Panc1 (cell line): ENCODE measurements around the gene RBM4. TPM values are rescaled to one million over a fixed set of nuclear protein-coding genes. Genes with fewer than 3 reads are reported as not detected.
"Not testable (repeated sequence)": the region's sequence is repeated elsewhere in the genome, so short reads cannot be mapped to it uniquely, and the experiment has no call there.

Experiments
- ATAC-seq: fragments of 200-7000 bp; cut with Tn5 transposase; 2 replicates; pipeline ENCODE4 v1.9.1; 2020; ENCODE audit warnings: mild to moderate bottlenecking, moderate library complexity
- BruUV-seq: library from RNA; stranded (reverse); fragments of 400-500 nt; replicated peaks from 2 replicates; lab custom pipeline; 2021; lab: Mats Ljungman, UMichigan
- CTCF ChIA-PET: fragments of 300-600 bp; sonication (Branson Sonifier 250); formaldehyde crosslinking; loops from one replicate; lab custom pipeline; 2022; ENCODE audit warnings: antibody characterized with exemption; lab: Charles Lee
- POLR2A ChIA-PET: fragments of 300-600 bp; sonication (Branson Sonifier 250); formaldehyde crosslinking; loops from one replicate; lab custom pipeline; 2022; ENCODE audit warnings: antibody characterized with exemption; lab: Charles Lee
- DNase-seq: peaks from one replicate; pipeline ENCODE4 v3.0.0-alpha.2; 2010; ENCODE audit warnings: low read depth, low spot score
- H3K27ac ChIP-seq: 2 replicates; pipeline ENCODE4 v1.5.1; 2011; ENCODE audit warnings: mild to moderate bottlenecking, low read length, inconsistent platforms
- H3K27me3 ChIP-seq: fragments of 200-500 bp; sonication (Bioruptor generic); 2 replicates; pipeline ENCODE4 v1.6.0; 2014; ENCODE audit warnings: low read length, inconsistent platforms; ENCODE audit not compliant: control insufficient read depth, insufficient read depth
- H3K36me3 ChIP-seq: fragments of 200-500 bp; sonication (Bioruptor generic); 2 replicates; pipeline ENCODE4 v1.5.1; 2014; ENCODE audit warnings: inconsistent platforms, mild to moderate bottlenecking, low read length, moderate library complexity; ENCODE audit not compliant: control insufficient read depth, insufficient read depth
- H3K4me1 ChIP-seq: 2 replicates; pipeline ENCODE4 v1.5.1; 2011; ENCODE audit warnings: inconsistent platforms, mild to moderate bottlenecking, low read length, moderate library complexity; ENCODE audit not compliant: control insufficient read depth, insufficient read depth
- H3K4me3 ChIP-seq, 2 experiments: 2 replicates each; pipeline ENCODE4 v1.5.1; 2011 to 2012; ENCODE audit warnings: low read depth in 2 of 2, low read length in 2 of 2, mild to moderate bottlenecking in 2 of 2, inconsistent platforms in 1 of 2, moderate library complexity in 1 of 2
- H3K9me3 ChIP-seq: fragments of 200-500 bp; sonication (Bioruptor generic); 2 replicates; pipeline ENCODE4 v1.5.1; 2014; ENCODE audit warnings: low read depth, mild to moderate bottlenecking, inconsistent platforms, low read length, moderate library complexity; ENCODE audit not compliant: control insufficient read depth, insufficient read depth
- CTCF ChIP-seq: fragments of 450-650 bp; IDR thresholded peaks from 2 replicates; pipeline ENCODE4 v1.5.1; 2017; ENCODE audit warnings: mild to moderate bottlenecking
- POLR2AphosphoS5 ChIP-seq: IDR thresholded peaks from 2 replicates; pipeline ENCODE4 v1.6.1; 2012; ENCODE audit warnings: mild to moderate bottlenecking, low read depth, low read length, moderate library complexity
- SIN3A ChIP-seq: IDR thresholded peaks from 2 replicates; pipeline ENCODE4 v1.6.1; 2012; ENCODE audit warnings: low read depth, mild to moderate bottlenecking, low read length, moderate library complexity, borderline replicate concordance; ENCODE audit not compliant: insufficient read depth
- TCF7L2 ChIP-seq: IDR thresholded peaks from 2 replicates; pipeline ENCODE4 v1.6.1; 2011; ENCODE audit warnings: mild to moderate bottlenecking, low read depth, low read length, inconsistent platforms
- in situ Hi-C: cut with HindIII; loops from 2 replicates; pipeline ENCODE4 v1.10.0; 2016; ENCODE audit warnings: low sequenced_read_pairs, low pct_unique_long_range_greater_than_20kb
- intact Hi-C: fragments of 100-400 bp; cut with micrococcal nuclease; formaldehyde crosslinking; loops from one replicate; pipeline ENCODE4 v1.10.0; 2022; ENCODE audit not compliant: unreplicated experiment
- total RNA-seq: library from RNA; stranded (reverse); gene quantifications from one replicate; pipeline ENCODE4 v1.2.1, GENCODE V29; 2021; ENCODE audit not compliant: unreplicated experiment
- TF ChIP-seq, protein P1 (sequence below), 2 experiments: IDR thresholded peaks; 2 replicates each; pipeline ENCODE4 v1.6.1; 2011 to 2012; ENCODE audit warnings: low read depth in 2 of 2, control low read depth in 1 of 2, low read length in 1 of 2, mild to moderate bottlenecking in 1 of 2, moderate library complexity in 1 of 2; ENCODE audit not compliant: insufficient read depth in 1 of 2

RBM4 gene
- total RNA-seq, 1 experiment from 2014 or later: 195 TPM

- peak overlapping the region; percentile 97 for H3K27ac ChIP-seq
- H3K27me3 ChIP-seq: no peaks in the 10 kb centered on the region
- H3K9me3 ChIP-seq: no peaks in the 10 kb centered on the region
- ChIA-PET CTCF (interaction anchor here (1.2 kb wide), 1 partner anchor 16 kb away, joined by 3 read pairs; no protein-coding TSS in a partner anchor), POLR2A (interaction anchor here (0.6 to 0.7 kb wide), 4 partner anchors 25 to 362 kb away, joined by 4 to 14 read pairs (median 6); no protein-coding TSS in a partner anchor)
- peak overlapping the region; percentile 91 to 93 for H3K4me3 ChIP-seq
- DNase-seq (no peak), ATAC-seq (0 out of 2 replicates have a peak, but pooled peaks have one; percentile 0)
- H3K36me3 ChIP-seq: peaks cover 42% of the 10 kb centered on the region
- in situ Hi-C loops: no loop called here
- BruUV-seq: TSS peak; percentile 68
- intact Hi-C loops: no loop called here
- TF ChIP-seq CTCF (no peak), TCF7L2 (no peak), POLR2AphosphoS5 (no peak), SIN3A (no peak)
- TF ChIP-seq, protein P1, sequence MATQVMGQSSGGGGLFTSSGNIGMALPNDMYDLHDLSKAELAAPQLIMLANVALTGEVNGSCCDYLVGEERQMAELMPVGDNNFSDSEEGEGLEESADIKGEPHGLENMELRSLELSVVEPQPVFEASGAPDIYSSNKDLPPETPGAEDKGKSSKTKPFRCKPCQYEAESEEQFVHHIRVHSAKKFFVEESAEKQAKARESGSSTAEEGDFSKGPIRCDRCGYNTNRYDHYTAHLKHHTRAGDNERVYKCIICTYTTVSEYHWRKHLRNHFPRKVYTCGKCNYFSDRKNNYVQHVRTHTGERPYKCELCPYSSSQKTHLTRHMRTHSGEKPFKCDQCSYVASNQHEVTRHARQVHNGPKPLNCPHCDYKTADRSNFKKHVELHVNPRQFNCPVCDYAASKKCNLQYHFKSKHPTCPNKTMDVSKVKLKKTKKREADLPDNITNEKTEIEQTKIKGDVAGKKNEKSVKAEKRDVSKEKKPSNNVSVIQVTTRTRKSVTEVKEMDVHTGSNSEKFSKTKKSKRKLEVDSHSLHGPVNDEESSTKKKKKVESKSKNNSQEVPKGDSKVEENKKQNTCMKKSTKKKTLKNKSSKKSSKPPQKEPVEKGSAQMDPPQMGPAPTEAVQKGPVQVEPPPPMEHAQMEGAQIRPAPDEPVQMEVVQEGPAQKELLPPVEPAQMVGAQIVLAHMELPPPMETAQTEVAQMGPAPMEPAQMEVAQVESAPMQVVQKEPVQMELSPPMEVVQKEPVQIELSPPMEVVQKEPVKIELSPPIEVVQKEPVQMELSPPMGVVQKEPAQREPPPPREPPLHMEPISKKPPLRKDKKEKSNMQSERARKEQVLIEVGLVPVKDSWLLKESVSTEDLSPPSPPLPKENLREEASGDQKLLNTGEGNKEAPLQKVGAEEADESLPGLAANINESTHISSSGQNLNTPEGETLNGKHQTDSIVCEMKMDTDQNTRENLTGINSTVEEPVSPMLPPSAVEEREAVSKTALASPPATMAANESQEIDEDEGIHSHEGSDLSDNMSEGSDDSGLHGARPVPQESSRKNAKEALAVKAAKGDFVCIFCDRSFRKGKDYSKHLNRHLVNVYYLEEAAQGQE (IDR thresholded peaks at IDR 0.05; ENCODE audit: insufficient read depth in 1 of 2, low read depth in 2 of 2, low read length in 1 of 2): no peak
- peaks cover 49% of the 10 kb centered on the region for H3K4me1 ChIP-seq
Measured at GRCh38 chr11:66639066-66639813, 737 bp downstream of the RBM4 start.

GRCh38 chr11:66639814-66640340, 1.4 kb downstream of the RBM4 start:
- POLR2A ChIA-PET: interaction anchor here (0.6 kb wide), 1 partner anchor 38 kb away, joined by 3 read pairs; no protein-coding TSS in a partner anchor
- CTCF ChIA-PET, ATAC-seq, DNase-seq, BruUV-seq, intact Hi-C loops, H3K27me3 ChIP-seq, in situ Hi-C loops, H3K9me3 ChIP-seq: not testable (repeated sequence)
- Histone ChIP-seq H3K36me3 (peaks cover 48% of the 10 kb centered on the region), H3K27ac (peak overlapping the region; percentile 97), H3K4me1 (peaks cover 55% of the 10 kb centered on the region), H3K4me3 (peak overlapping the region; percentile 91 to 93)
